ENCODE measurements around the gene CSKMT. TPM values are rescaled to one million over a fixed set of nuclear protein-coding genes. Genes with fewer than 3 reads are reported as not detected.

The CSKMT gene
- total and polyA plus RNA-seq, 9 donors, result 3.6 to 31.5 (median 20.6) TPM

DNA sequence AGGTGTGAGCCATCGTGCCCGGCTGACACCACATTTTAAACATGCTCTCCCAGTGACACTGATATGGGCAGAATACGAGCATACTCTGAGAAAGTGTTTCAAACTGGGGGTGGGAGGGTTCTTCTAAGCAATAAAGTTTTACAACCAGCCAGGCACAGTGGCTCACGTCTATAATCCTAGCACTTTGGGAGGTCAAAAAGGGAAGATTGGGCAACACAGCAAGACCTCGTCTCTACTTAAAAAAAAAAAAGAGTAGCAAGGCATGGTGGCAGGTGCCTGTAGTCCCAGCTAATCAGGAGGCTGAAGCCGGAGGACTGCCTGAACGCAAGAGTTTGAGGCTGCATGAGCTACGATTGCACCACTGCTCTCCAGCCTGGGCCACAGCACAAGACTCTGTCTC is 20.9 kb upstream of the CSKMT start:
- no peak overlapping the region for H3K27ac ChIP-seq
- H3K4me3 ChIP-seq, result no peak overlapping the region

GRCh38 chr11:62645671-62645945 is 19.5 kb upstream of the CSKMT start:
- no peaks in the 10 kb centered on the region for H3K27me3 ChIP-seq
- no peaks in the 10 kb centered on the region for H3K9me3 ChIP-seq
- 7 to 11% (median 7%) methylated on average over 11 of the region's 11 CpGs for WGBS, 3 donors
- intact Hi-C loops (cut with DNase I), result no loop called here
- peak overlapping the region in 1 of 2 donors; percentile 87 for H3K27ac ChIP-seq
- no peak for DNase-seq
- H3K4me3 ChIP-seq, result peak overlapping the region; percentile 85
- H3K4me1 ChIP-seq (ENCODE audit: insufficient read depth), result peaks cover 4% of the 10 kb centered on the region
- no peak for TF ChIP-seq EP300 (IDR thresholded peaks at IDR 0.05)
- no peak for TF ChIP-seq POLR2A (IDR thresholded peaks at IDR 0.05)
- TF ChIP-seq CTCF (IDR thresholded peaks at IDR 0.05), result no peak
- peaks cover 2% of the 10 kb centered on the region for H3K36me3 ChIP-seq

More for the DNA sequence above, 20.9 kb upstream of the CSKMT start:
- peaks cover 4% of the 10 kb centered on the region for H3K4me1 ChIP-seq (ENCODE audit: insufficient read depth)
- H3K36me3 ChIP-seq, result peaks cover 2% of the 10 kb centered on the region
- WGBS, 3 donors, result 70 to 81% (median 78%) methylated on average over 8 of the region's 8 CpGs
- no peak for TF ChIP-seq POLR2A (IDR thresholded peaks at IDR 0.05)
- no peak for TF ChIP-seq EP300 (IDR thresholded peaks at IDR 0.05)
- H3K9me3 ChIP-seq, result no peaks in the 10 kb centered on the region
- intact Hi-C loops (cut with DNase I), result no loop called here
- no peak for DNase-seq
- no peaks in the 10 kb centered on the region for H3K27me3 ChIP-seq

GRCh38 chr11:62645946-62646824 is 18.9 kb upstream of the CSKMT start, which contains the start of gene GANAB:
Gene GANAB, minus strand, starts transcription at chr11:62646613. Its CDS starts 14 bp downstream, at chr11:62646599.
- Histone ChIP-seq H3K27ac (peak within 1 kb of the TSS; percentile 69 to 87), H3K27me3 (no peaks in the 10 kb centered on the region), H3K9me3 (no peaks in the 10 kb centered on the region), H3K4me3 (peak within 1 kb of the TSS; percentile 85), H3K4me1 (ENCODE audit: insufficient read depth) (peaks cover 4% of the 10 kb centered on the region), H3K36me3 (peaks cover 2% of the 10 kb centered on the region)
- WGBS, 3 donors, result 0% methylated on average over 61 to 73 of the region's 73 CpGs
- TF ChIP-seq POLR2A (IDR thresholded peaks at IDR 0.05), result peak; percentile 81
- TF ChIP-seq CTCF (IDR thresholded peaks at IDR 0.05), result no peak
- peak; percentile 98 to 99 (median 99) for DNase-seq
- intact Hi-C loops (cut with DNase I), result loop anchor here in 1 of 4 donors (2.0 kb wide), 1 partner anchor 23 kb away; no protein-coding TSS in a partner anchor

- Histone ChIP-seq H3K4me1 (ENCODE audit: insufficient read depth) (peaks cover 4% of the 10 kb centered on the region), H3K36me3 (peaks cover 2% of the 10 kb centered on the region), H3K9me3 (no peaks in the 10 kb centered on the region), H3K27ac (no peak overlapping the region), H3K27me3 (no peaks in the 10 kb centered on the region), H3K4me3 (no peak overlapping the region)
- no peak for TF ChIP-seq EP300 (IDR thresholded peaks at IDR 0.05)
- no peak for TF ChIP-seq POLR2A (IDR thresholded peaks at IDR 0.05)
- no peak for TF ChIP-seq CTCF (IDR thresholded peaks at IDR 0.05)
- 50 to 56% (median 53%) methylated on average over 32 of the region's 32 CpGs for WGBS, 3 donors
- intact Hi-C loops (cut with DNase I), result loop anchor here in 1 of 4 donors (2.0 kb wide), 1 partner anchor 24 kb away; no protein-coding TSS in a partner anchor
- DNase-seq, result peak in 1 of 5 donors; percentile 54
Measured at GRCh38 chr11:62646825-62647608, 18.1 kb upstream of the CSKMT start.
